Neuronal stem cell (in vitro differentiated cells): ENCODE measurements around the gene HIPK1.

Experiments used
- DNase-seq: peaks from one replicate; pipeline ENCODE4 v3.0.0-alpha.2; 2013; ENCODE audit warnings: low spot score
- H2AFZ ChIP-seq: one replicate; pipeline ENCODE4 v1.6.1; 2013; ENCODE audit warnings: mild to moderate bottlenecking, low read length, inconsistent platforms
- H2AK5ac ChIP-seq: 2 replicates; pipeline ENCODE4 v1.6.1; 2013; ENCODE audit warnings: low read depth, mild to moderate bottlenecking, inconsistent platforms, low read length, moderate library complexity, mixed read lengths
- H2BK120ac ChIP-seq: 2 replicates; pipeline ENCODE4 v1.6.1; 2013; ENCODE audit warnings: low read depth, mild to moderate bottlenecking, inconsistent platforms, low read length, moderate library complexity, mixed read lengths
- H2BK12ac ChIP-seq: one replicate; pipeline ENCODE4 v1.6.1; 2013; ENCODE audit warnings: low read length, inconsistent platforms
- H2BK15ac ChIP-seq: 2 replicates; pipeline ENCODE4 v1.6.1; 2013; ENCODE audit warnings: mild to moderate bottlenecking, low read length, inconsistent platforms, mixed read lengths
- H2BK5ac ChIP-seq: one replicate; pipeline ENCODE4 v1.6.1; 2013; ENCODE audit warnings: inconsistent platforms, mild to moderate bottlenecking, low read length, moderate library complexity
- H3K14ac ChIP-seq: one replicate; pipeline ENCODE4 v1.6.1; 2013; ENCODE audit warnings: low read length, inconsistent platforms
- H3K18ac ChIP-seq: 2 replicates; pipeline ENCODE4 v1.6.1; 2013; ENCODE audit warnings: low read length, inconsistent platforms
- H3K23ac ChIP-seq: 2 replicates; pipeline ENCODE4 v1.6.1; 2013; ENCODE audit warnings: low read depth, mild to moderate bottlenecking, mixed read lengths, low read length, inconsistent platforms; ENCODE audit not compliant: poor library complexity
- H3K27ac ChIP-seq: replicated peaks from 3 replicates; pipeline ENCODE4 v1.5.1; 2013; ENCODE audit warnings: low read length, inconsistent platforms
- H3K27me3 ChIP-seq, 3 experiments: 2 replicates each; pipeline ENCODE4 v1.6.1; 2013; ENCODE audit warnings: low read length in 3 of 3, mild to moderate bottlenecking in 2 of 3, inconsistent platforms in 1 of 3, low read depth in 1 of 3, mixed read lengths in 1 of 3, moderate library complexity in 1 of 3; ENCODE audit not compliant: control insufficient read depth in 3 of 3, insufficient read depth in 3 of 3
- H3K36me3 ChIP-seq, 2 donors: replicated peaks in 1 of 2; 2 replicates each; pipeline ENCODE4 v1.6.1; 2013; ENCODE audit warnings: low read length in 2 of 2; ENCODE audit not compliant: control insufficient read depth in 2 of 2, insufficient read depth in 2 of 2
- H3K4ac ChIP-seq: 2 replicates; pipeline ENCODE4 v1.6.1; 2013; ENCODE audit warnings: inconsistent platforms, mild to moderate bottlenecking, low read length, moderate library complexity
- H3K4me1 ChIP-seq, 2 donors: 1 replicate in 1 of 2; 2 replicates in 1 of 2; pipeline ENCODE4 v1.6.1; 2013; ENCODE audit warnings: low read length in 2 of 2, low read depth in 1 of 2; ENCODE audit not compliant: control insufficient read depth in 2 of 2, insufficient read depth in 1 of 2
- H3K4me2 ChIP-seq: one replicate; pipeline ENCODE4 v1.6.1; 2013; ENCODE audit warnings: mild to moderate bottlenecking, low read length, inconsistent platforms; ENCODE audit not compliant: insufficient read depth, poor library complexity, severe bottlenecking
- H3K4me3 ChIP-seq, 2 donors: 2 replicates each; pipeline ENCODE4 v1.5.1; 2013; ENCODE audit warnings: low read length in 2 of 2, mild to moderate bottlenecking in 2 of 2, inconsistent platforms in 1 of 2, moderate library complexity in 1 of 2
- H3K79me1 ChIP-seq: one replicate; pipeline ENCODE4 v1.6.1; 2013; ENCODE audit warnings: low read depth, mild to moderate bottlenecking, inconsistent platforms, low read length, moderate library complexity
- H3K9ac ChIP-seq: one replicate; pipeline ENCODE4 v1.6.1; 2013; ENCODE audit warnings: mild to moderate bottlenecking, low read depth, low read length, inconsistent platforms; ENCODE audit not compliant: poor library complexity
- H3K9me3 ChIP-seq, 2 donors: replicated peaks in 1 of 2; 2 replicates each; pipeline versions ENCODE3 to v1.6.1; 2013; ENCODE audit warnings: low read length in 2 of 2, mild to moderate bottlenecking in 2 of 2, inconsistent platforms in 1 of 2, low read depth in 1 of 2, mixed read lengths in 1 of 2, moderate library complexity in 1 of 2; ENCODE audit not compliant: control insufficient read depth in 2 of 2, insufficient read depth in 1 of 2
- H4K8ac ChIP-seq: one replicate; pipeline ENCODE4 v1.6.1; 2013; ENCODE audit warnings: low read depth, mild to moderate bottlenecking, inconsistent platforms, low read length, moderate library complexity
- H4K91ac ChIP-seq: one replicate; pipeline ENCODE4 v1.6.1; 2013; ENCODE audit warnings: low read length, low read depth, mild to moderate bottlenecking, inconsistent platforms; ENCODE audit not compliant: poor library complexity
- WGBS, 2 donors: extraction: QIAGEN DNeasy Blood & Tissue Kit; methylation state at CpG; one replicate each; pipeline ENCODE4 v1.1.7; 2013; ENCODE audit warnings: missing lambda C conversion rate in 2 of 2, mixed read lengths in 1 of 2; ENCODE audit not compliant: insufficient read length in 2 of 2, insufficient replicate concordance in 1 of 2; ENCODE audit errors: extremely low coverage in 2 of 2; 5-methylcytosine and 5-hydroxymethylcytosine counted together

The HIPK1 gene

DNA sequence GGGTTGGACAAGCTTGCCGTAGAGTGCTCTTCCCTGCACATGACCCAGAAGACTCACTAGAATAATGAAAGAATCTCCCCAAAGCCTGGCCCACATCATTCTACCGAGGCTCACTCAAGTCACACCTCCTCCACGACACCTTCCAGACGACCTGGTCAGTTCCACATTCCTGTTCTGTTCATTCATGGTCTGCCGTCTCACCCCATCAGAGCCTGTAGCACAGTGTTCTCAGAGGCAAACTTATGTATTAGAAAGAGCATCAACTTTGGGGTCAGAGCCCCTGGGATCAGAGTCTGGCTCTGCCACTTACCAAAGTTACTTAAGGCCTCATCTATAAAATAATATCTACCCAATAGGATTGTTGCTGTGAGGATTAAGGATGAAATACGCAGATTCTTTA, 57.7 kb downstream of the HIPK1 start:
- WGBS, 2 donors = no CpG with 5 or more reads among the region's 6 CpGs
- H3K9me3 ChIP-seq = peaks cover 0 to 5% of the 10 kb centered on the region in 2 donors
- no peak overlapping the region for H3K4me2 ChIP-seq
- no peak overlapping the region for H3K9ac ChIP-seq
- no peak overlapping the region for H3K23ac ChIP-seq
- no peak overlapping the region for H2BK120ac ChIP-seq
- no peak overlapping the region for H3K27ac ChIP-seq
- no peak overlapping the region for H2BK5ac ChIP-seq
- no peak overlapping the region for H2AFZ ChIP-seq
- H3K79me1 ChIP-seq = no peaks in the 10 kb centered on the region
- no peak overlapping the region for H4K8ac ChIP-seq
- H3K27me3 ChIP-seq = no peaks in the 10 kb centered on the region
- no peaks in the 10 kb centered on the region for H3K36me3 ChIP-seq
- no peak overlapping the region for H3K18ac ChIP-seq
- no peak overlapping the region for H2AK5ac ChIP-seq
- no peak for DNase-seq
- no peak overlapping the region for H4K91ac ChIP-seq
- H3K4ac ChIP-seq = no peak overlapping the region
- H2BK12ac ChIP-seq = no peak overlapping the region
- peaks cover 6 to 11% of the 10 kb centered on the region in 2 donors for H3K4me1 ChIP-seq
- H3K4me3 ChIP-seq = no peak overlapping the region
- no peak overlapping the region for H3K14ac ChIP-seq
- no peak overlapping the region for H2BK15ac ChIP-seq

DNA sequence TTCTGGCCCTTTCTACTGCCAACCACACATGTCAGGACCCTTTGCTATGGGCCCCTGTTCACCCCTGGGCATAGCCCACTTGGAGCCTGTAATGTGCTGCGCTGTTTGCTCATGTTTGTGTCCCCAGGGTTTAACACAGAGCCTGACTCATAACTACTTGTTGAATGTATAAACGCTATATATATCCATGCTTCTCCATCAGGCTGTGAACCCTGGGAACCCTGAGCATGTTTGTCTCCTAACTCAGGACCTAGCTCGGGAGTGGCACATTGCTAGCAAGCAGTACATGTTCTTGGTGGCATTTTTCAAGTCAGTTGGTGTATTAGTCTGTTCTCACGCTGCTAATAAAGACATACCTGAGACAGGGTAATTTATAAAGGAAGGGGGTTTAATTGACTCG, 58.1 kb downstream of the HIPK1 start:
- Histone ChIP-seq H2BK15ac (no peak overlapping the region), H2BK12ac (no peak overlapping the region), H3K9ac (no peak overlapping the region), H2BK120ac (no peak overlapping the region), H3K27me3 (no peaks in the 10 kb centered on the region), H4K8ac (no peak overlapping the region), H3K4ac (no peak overlapping the region), H3K4me1 (peaks cover 6 to 11% of the 10 kb centered on the region in 2 donors), H3K36me3 (no peaks in the 10 kb centered on the region), H3K14ac (no peak overlapping the region), H2AK5ac (no peak overlapping the region), H3K23ac (no peak overlapping the region), H3K4me2 (no peak overlapping the region), H3K4me3 (no peak overlapping the region), H3K9me3 (peaks cover 0 to 5% of the 10 kb centered on the region in 2 donors), H4K91ac (no peak overlapping the region), H3K18ac (no peak overlapping the region), H3K27ac (no peak overlapping the region), H2AFZ (no peak overlapping the region), H2BK5ac (no peak overlapping the region), H3K79me1 (no peaks in the 10 kb centered on the region)
- no peak for DNase-seq
- WGBS, 2 donors = no CpG with 5 or more reads among the region's 5 CpGs

DNA sequence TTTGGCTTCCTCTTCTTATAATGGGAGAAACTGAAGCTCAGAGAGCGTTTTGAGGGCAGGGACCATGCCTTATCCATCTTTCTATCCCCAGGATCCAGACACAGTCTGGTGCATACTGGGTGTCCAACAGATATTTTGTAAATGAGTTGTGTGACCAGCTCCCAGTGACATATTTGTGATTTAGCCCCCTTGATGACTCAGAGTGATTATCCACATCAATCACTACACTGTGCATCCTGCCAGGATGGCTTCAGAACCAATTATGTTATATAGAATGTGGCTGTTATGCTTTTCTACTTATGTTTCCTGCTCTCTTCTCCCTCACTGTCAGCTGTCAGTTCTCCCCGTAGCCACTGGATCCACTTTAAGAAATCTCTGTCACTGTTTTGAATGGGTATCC, 61.4 kb downstream of the HIPK1 start:
- no peak overlapping the region for H2BK12ac ChIP-seq
- no peak overlapping the region for H3K4ac ChIP-seq
- H4K91ac ChIP-seq = no peak overlapping the region
- no peak overlapping the region for H3K4me3 ChIP-seq
- H3K4me1 ChIP-seq = no peaks in the 10 kb centered on the region
- H3K9me3 ChIP-seq = peaks cover under 1 to 6% of the 10 kb centered on the region in 2 donors
- no peak overlapping the region for H4K8ac ChIP-seq
- no peak overlapping the region for H3K4me2 ChIP-seq
- WGBS, 2 donors = no CpG with 5 or more reads among the region's 2 CpGs
- no peak overlapping the region for H2AFZ ChIP-seq
- H3K14ac ChIP-seq = no peak overlapping the region
- no peak overlapping the region for H3K9ac ChIP-seq
- H3K27ac ChIP-seq = no peak overlapping the region
- no peaks in the 10 kb centered on the region for H3K79me1 ChIP-seq
- DNase-seq = no peak
- H2BK15ac ChIP-seq = no peak overlapping the region
- H2AK5ac ChIP-seq = no peak overlapping the region
- no peak overlapping the region for H3K23ac ChIP-seq
- H3K27me3 ChIP-seq = no peaks in the 10 kb centered on the region
- no peaks in the 10 kb centered on the region for H3K36me3 ChIP-seq
- H3K18ac ChIP-seq = no peak overlapping the region
- H2BK120ac ChIP-seq = no peak overlapping the region
- no peak overlapping the region for H2BK5ac ChIP-seq

DNA sequence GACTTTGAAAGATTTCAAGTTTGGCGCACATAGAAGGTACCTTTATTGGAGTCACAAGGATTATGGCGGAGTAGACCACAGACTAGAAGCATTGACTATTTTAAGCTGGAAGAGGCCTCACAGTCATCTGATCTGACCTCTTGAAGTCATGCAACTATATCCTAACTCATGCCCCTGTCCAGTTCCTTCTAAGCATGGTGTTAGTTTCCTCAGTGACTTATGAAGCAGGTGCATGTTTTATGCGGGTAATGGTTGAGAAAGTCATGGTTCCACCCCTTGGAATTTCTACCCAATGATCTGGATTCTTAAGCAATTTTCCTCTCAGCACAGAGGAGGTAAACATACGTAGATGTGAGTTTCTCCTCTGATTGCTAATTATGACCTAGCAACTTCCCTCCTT, 61.8 kb downstream of the HIPK1 start:
- Histone ChIP-seq H3K27me3 (no peaks in the 10 kb centered on the region), H3K4me2 (no peak overlapping the region), H4K8ac (no peak overlapping the region), H3K23ac (no peak overlapping the region), H2AK5ac (no peak overlapping the region), H3K9ac (no peak overlapping the region), H3K18ac (no peak overlapping the region), H2BK120ac (no peak overlapping the region), H3K9me3 (peaks cover 3 to 6% of the 10 kb centered on the region in 2 donors), H3K4me1 (no peaks in the 10 kb centered on the region), H3K79me1 (no peaks in the 10 kb centered on the region), H3K27ac (no peak overlapping the region), H3K36me3 (no peaks in the 10 kb centered on the region), H3K4me3 (no peak overlapping the region), H4K91ac (no peak overlapping the region), H3K14ac (no peak overlapping the region), H2BK12ac (no peak overlapping the region), H2AFZ (no peak overlapping the region), H3K4ac (no peak overlapping the region), H2BK15ac (no peak overlapping the region), H2BK5ac (no peak overlapping the region)
- no CpG with 5 or more reads among the region's 4 CpGs for WGBS, 2 donors
- no peak for DNase-seq
